GM23338 (cell line): Measurements from ENCODE around the gene ZNF490.

Source experiments
- EZH2 ChIP-seq: fragments of 200-600 bp; sonication (generic); IDR thresholded peaks from one replicate; pipeline ENCODE4 v1.8.0; 2017; ENCODE audit warnings: antibody characterized with exemption, mild to moderate bottlenecking, low read depth; ENCODE audit not compliant: unreplicated experiment
- EZH2phosphoT487 ChIP-seq: fragments of 200-600 bp; sonication (generic); IDR thresholded peaks from one replicate; pipeline ENCODE4 v1.8.1; 2018; ENCODE audit warnings: antibody characterized with exemption; ENCODE audit not compliant: unreplicated experiment
- JUNB ChIP-seq: IDR thresholded peaks from one replicate; pipeline ENCODE4 v1.6.1; 2016; ENCODE audit warnings: antibody characterized with exemption; ENCODE audit not compliant: unreplicated experiment
- POLR2AphosphoS5 ChIP-seq: IDR thresholded peaks from 2 replicates; pipeline ENCODE4 v1.6.1; 2016; ENCODE audit warnings: antibody characterized with exemption, low read depth
- TF ChIP-seq, protein P1 (sequence below), 2 experiments: fragments of 200-600 bp in 1 of 2; sonication (generic) in 1 of 2; conservative IDR thresholded peaks; 2 replicates each; pipeline versions ENCODE4 v1.5.1 to v1.6.1; 2016 to 2017; ENCODE audit warnings: antibody characterized with exemption in 2 of 2, low read depth in 2 of 2, mild to moderate bottlenecking in 2 of 2, moderate library complexity in 1 of 2
- TF ChIP-seq, protein P2 (sequence below): IDR thresholded peaks from 2 replicates; pipeline ENCODE4 v1.6.1; 2016; ENCODE audit warnings: antibody characterized with exemption

DNA sequence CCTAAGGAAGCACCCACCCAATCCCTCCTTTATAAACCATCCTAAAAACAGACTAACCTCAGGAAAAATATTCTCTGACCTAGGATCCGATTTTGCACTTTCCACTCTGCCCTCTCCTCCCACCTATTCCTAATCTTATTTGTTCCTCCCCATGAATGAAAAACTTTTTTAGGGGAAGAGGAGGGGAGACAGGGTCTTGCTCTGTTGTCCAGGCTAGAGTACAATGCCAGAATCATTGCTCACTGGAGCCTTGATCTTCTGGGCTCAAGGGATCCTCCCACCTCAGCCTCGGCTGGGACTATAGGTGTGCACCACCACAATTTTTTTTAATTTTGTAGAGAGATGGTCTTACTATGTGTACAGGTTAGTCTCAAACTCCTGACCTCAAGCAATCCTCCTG lies 63.7 kb downstream of the ZNF490 start:
- TF ChIP-seq, protein P1, sequence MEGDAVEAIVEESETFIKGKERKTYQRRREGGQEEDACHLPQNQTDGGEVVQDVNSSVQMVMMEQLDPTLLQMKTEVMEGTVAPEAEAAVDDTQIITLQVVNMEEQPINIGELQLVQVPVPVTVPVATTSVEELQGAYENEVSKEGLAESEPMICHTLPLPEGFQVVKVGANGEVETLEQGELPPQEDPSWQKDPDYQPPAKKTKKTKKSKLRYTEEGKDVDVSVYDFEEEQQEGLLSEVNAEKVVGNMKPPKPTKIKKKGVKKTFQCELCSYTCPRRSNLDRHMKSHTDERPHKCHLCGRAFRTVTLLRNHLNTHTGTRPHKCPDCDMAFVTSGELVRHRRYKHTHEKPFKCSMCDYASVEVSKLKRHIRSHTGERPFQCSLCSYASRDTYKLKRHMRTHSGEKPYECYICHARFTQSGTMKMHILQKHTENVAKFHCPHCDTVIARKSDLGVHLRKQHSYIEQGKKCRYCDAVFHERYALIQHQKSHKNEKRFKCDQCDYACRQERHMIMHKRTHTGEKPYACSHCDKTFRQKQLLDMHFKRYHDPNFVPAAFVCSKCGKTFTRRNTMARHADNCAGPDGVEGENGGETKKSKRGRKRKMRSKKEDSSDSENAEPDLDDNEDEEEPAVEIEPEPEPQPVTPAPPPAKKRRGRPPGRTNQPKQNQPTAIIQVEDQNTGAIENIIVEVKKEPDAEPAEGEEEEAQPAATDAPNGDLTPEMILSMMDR (conservative IDR thresholded peaks at IDR 0.05; ENCODE audit: low read depth in 2 of 2) = no peak
- TF ChIP-seq, protein P2, sequence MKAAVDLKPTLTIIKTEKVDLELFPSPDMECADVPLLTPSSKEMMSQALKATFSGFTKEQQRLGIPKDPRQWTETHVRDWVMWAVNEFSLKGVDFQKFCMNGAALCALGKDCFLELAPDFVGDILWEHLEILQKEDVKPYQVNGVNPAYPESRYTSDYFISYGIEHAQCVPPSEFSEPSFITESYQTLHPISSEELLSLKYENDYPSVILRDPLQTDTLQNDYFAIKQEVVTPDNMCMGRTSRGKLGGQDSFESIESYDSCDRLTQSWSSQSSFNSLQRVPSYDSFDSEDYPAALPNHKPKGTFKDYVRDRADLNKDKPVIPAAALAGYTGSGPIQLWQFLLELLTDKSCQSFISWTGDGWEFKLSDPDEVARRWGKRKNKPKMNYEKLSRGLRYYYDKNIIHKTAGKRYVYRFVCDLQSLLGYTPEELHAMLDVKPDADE = no peak
- TF ChIP-seq POLR2AphosphoS5 = no peak
- no peak for TF ChIP-seq EZH2phosphoT487
- TF ChIP-seq JUNB = no peak
- no peak for TF ChIP-seq EZH2
